HepG2 (cell line): ENCODE measurements around the gene MPP1. TPM values are rescaled to one million over a fixed set of nuclear protein-coding genes. Genes with fewer than 3 reads are reported as not detected.

Source experiments
- ATAC-seq: fragments of 200-7000 bp; cut with Tn5 transposase; 3 replicates; pipeline ENCODE4 v1.9.1; 2020; ENCODE audit warnings: mild to moderate bottlenecking, moderate library complexity
- BruUV-seq: library from RNA; stranded (reverse); fragments of 400-500 nt; replicated peaks from 2 replicates; lab custom pipeline; 2021; lab: Mats Ljungman, UMichigan
- CTCF ChIA-PET: fragments of 300-600 bp; formaldehyde crosslinking; extraction: SDS; loops from one replicate; lab custom pipeline; 2021; ENCODE audit warnings: low total read pairs, inconsistent platforms, low intra/inter-chr PET ratio; lab: Yijun Ruan, JAX
- POLR2A ChIA-PET: fragments of 350-600 bp; sonication (Branson Sonifier 250); formaldehyde crosslinking; loops from one replicate; lab custom pipeline; 2020; ENCODE audit warnings: antibody characterized with exemption, inconsistent platforms; lab: Yijun Ruan, JAX
- DNase-seq: peaks from one replicate; pipeline ENCODE4 v3.0.0-alpha.2; 2015; ENCODE audit warnings: low spot score
- FAIRE-seq: peaks from 3 replicates; lab custom pipeline; 2011; peaks lifted over from hg19 to GRCh38; lab: Jason Lieb, UNC
- H2AFZ ChIP-seq: one replicate; pipeline ENCODE4 v1.6.1; 2011; ENCODE audit warnings: low read length, inconsistent platforms
- H3K27ac ChIP-seq: fragments of 300-600 bp; 3 replicates; pipeline ENCODE4 v1.8.0; 2011; ENCODE audit warnings: mixed run types, mild to moderate bottlenecking, mixed read lengths, low read length, inconsistent platforms; ENCODE audit not compliant: insufficient read depth; ENCODE audit errors: extremely low read length
- H3K27me3 ChIP-seq, 2 experiments: fragments of 200-600 bp in 1 of 2; 2 replicates in 1 of 2; 3 replicates in 1 of 2; pipeline versions ENCODE4 v1.6.0 to v1.8.0; 2011; ENCODE audit warnings: low read length in 2 of 2, mild to moderate bottlenecking in 2 of 2, moderate library complexity in 2 of 2, inconsistent platforms in 1 of 2; ENCODE audit not compliant: insufficient read depth in 2 of 2, control insufficient read depth in 1 of 2
- H3K36me3 ChIP-seq, 2 experiments: fragments of 200-600 bp in 1 of 2; replicated peaks in 1 of 2; 2 replicates in 1 of 2; 3 replicates in 1 of 2; pipeline versions ENCODE4 v1.5.1 to v1.8.0; 2011; ENCODE audit warnings: low read length in 2 of 2, inconsistent platforms in 1 of 2; ENCODE audit not compliant: insufficient read depth in 2 of 2, control insufficient read depth in 1 of 2
- H3K4me1 ChIP-seq: 2 replicates; pipeline ENCODE4 v1.5.1; 2012; ENCODE audit warnings: low read length, inconsistent platforms; ENCODE audit not compliant: insufficient read depth
- H3K4me2 ChIP-seq: 2 replicates; pipeline ENCODE4 v1.6.0; 2011; ENCODE audit warnings: low read depth, low read length, inconsistent platforms
- H3K4me3 ChIP-seq, 3 experiments: fragments of 200-600 bp in 1 of 3; sonication (generic), shearing (Covaris generic) in 1 of 3; replicated peaks in 1 of 3; 2 replicates each; pipeline ENCODE4 v1.5.1; 2011 to 2016; ENCODE audit warnings: low read length in 3 of 3, inconsistent platforms in 2 of 3, low read depth in 2 of 3, mild to moderate bottlenecking in 2 of 3, control low read depth in 1 of 3, mixed read lengths in 1 of 3; ENCODE audit not compliant: insufficient read depth in 1 of 3
- H3K79me2 ChIP-seq: one replicate; pipeline ENCODE4 v1.6.1; 2011; ENCODE audit warnings: low read length, inconsistent platforms; ENCODE audit not compliant: insufficient read depth
- H3K9ac ChIP-seq: 2 replicates; pipeline ENCODE4 v1.6.0; 2011; ENCODE audit warnings: mild to moderate bottlenecking, low read depth, low read length, inconsistent platforms; ENCODE audit not compliant: insufficient read depth
- H3K9me3 ChIP-seq: 2 replicates; pipeline ENCODE4 v1.5.1; 2012; ENCODE audit warnings: mild to moderate bottlenecking, low read length
- H4K20me1 ChIP-seq: 2 replicates; pipeline ENCODE4 v1.6.0; 2011; ENCODE audit warnings: inconsistent platforms, mild to moderate bottlenecking, low read length, moderate library complexity; ENCODE audit not compliant: insufficient read depth
- ATF1 ChIP-seq: IDR thresholded peaks from 2 replicates; pipeline ENCODE4 v1.6.1; 2016; ENCODE audit warnings: mild to moderate bottlenecking, control low read depth
- RAD21 ChIP-seq: fragments of 450-650 bp; formaldehyde crosslinking; IDR thresholded peaks from 2 replicates; pipeline ENCODE4 v1.5.0; 2020; ENCODE audit warnings: mild to moderate bottlenecking
- RELA ChIP-seq: sonication (generic); formaldehyde crosslinking; IDR thresholded peaks from 2 replicates; pipeline ENCODE4 v1.4.0; 2020; ENCODE audit warnings: missing genetic modification reagents
- SALL2 ChIP-seq: sonication (generic); formaldehyde crosslinking; IDR thresholded peaks from 2 replicates; pipeline ENCODE4 v1.8.1; 2023; ENCODE audit warnings: mild to moderate bottlenecking, missing genetic modification reagents, inconsistent platforms
- SMC3 ChIP-seq: IDR thresholded peaks from 2 replicates; pipeline ENCODE4 v1.6.1; 2011; ENCODE audit warnings: low read length, improper control_type of control experiment
- STAG1 ChIP-seq: sonication (generic); formaldehyde crosslinking; IDR thresholded peaks from 2 replicates; pipeline ENCODE4 v1.4.0; 2020; ENCODE audit warnings: missing genetic modification reagents
- ZNF282 ChIP-seq: fragments of 450-650 bp; IDR thresholded peaks from 2 replicates; pipeline ENCODE4 v1.6.1; 2018; ENCODE audit not compliant: partially characterized antibody
- ZNF337 ChIP-seq: sonication (generic); formaldehyde crosslinking; IDR thresholded peaks from 2 replicates; pipeline ENCODE4 v1.5.1; 2020; ENCODE audit warnings: missing genetic modification reagents, low read depth, mild to moderate bottlenecking, borderline replicate concordance
- ZNF570 ChIP-seq: sonication (generic); formaldehyde crosslinking; IDR thresholded peaks from 2 replicates; pipeline ENCODE4 v1.4.0; 2020; ENCODE audit warnings: mild to moderate bottlenecking, missing genetic modification reagents, borderline replicate concordance
- WGBS: methylation state at CpG from one replicate; pipeline ENCODE4 v1.1.6; 2017; ENCODE audit warnings: low lambda C conversion rate; 5-methylcytosine and 5-hydroxymethylcytosine counted together
- in situ Hi-C: cut with HindIII; loops from 2 replicates; pipeline ENCODE4 v1.10.0; 2017; ENCODE audit warnings: low pct_unique_long_range_greater_than_20kb; ENCODE audit not compliant: extremely low pct_ligation_motif_present
- intact Hi-C: fragments of 100-400 bp; cut with micrococcal nuclease; formaldehyde crosslinking; loops from one replicate; pipeline ENCODE4 v1.10.0; 2022; ENCODE audit not compliant: unreplicated experiment
- polyA plus RNA-seq, 8 experiments: library from polyadenylated mRNA; depleted of rRNA in 3 of 8; stranded (reverse) in 7 of 8; unstranded in 1 of 8; fragments of >200 nt; fragmentation: Illumina TruSeq in 4 of 8; extraction: Trizol in 4 of 8; gene quantifications; 2 replicates each; pipeline versions ENCODE4 v1.2.1 to v1.2.3, GENCODE V29; 2011 to 2016; ENCODE audit warnings: low read depth in 4 of 8, missing spikeins in 1 of 8, mixed read lengths in 1 of 8; ENCODE audit not compliant: insufficient read depth in 1 of 8
- total RNA-seq, 5 experiments: library from RNA; depleted of rRNA; stranded (reverse); fragments of >200 nt; fragmentation: Illumina TruSeq; extraction: Trizol; gene quantifications; 2 replicates each; pipeline ENCODE4 v1.2.3, GENCODE V29; 2016; ENCODE audit warnings: low read depth in 1 of 5
- TF ChIP-seq, protein P1 (sequence below): sonication (generic); formaldehyde crosslinking; IDR thresholded peaks from 2 replicates; pipeline ENCODE4 v1.5.0; 2020; ENCODE audit warnings: mild to moderate bottlenecking, missing genetic modification reagents, moderate library complexity

MPP1 gene
- total and polyA plus RNA-seq, 2 of the 13 experiments (the other 11 are each of a cell fraction or from before 2014, with no cell fraction given): 7.8 to 8.1 TPM

DNA sequence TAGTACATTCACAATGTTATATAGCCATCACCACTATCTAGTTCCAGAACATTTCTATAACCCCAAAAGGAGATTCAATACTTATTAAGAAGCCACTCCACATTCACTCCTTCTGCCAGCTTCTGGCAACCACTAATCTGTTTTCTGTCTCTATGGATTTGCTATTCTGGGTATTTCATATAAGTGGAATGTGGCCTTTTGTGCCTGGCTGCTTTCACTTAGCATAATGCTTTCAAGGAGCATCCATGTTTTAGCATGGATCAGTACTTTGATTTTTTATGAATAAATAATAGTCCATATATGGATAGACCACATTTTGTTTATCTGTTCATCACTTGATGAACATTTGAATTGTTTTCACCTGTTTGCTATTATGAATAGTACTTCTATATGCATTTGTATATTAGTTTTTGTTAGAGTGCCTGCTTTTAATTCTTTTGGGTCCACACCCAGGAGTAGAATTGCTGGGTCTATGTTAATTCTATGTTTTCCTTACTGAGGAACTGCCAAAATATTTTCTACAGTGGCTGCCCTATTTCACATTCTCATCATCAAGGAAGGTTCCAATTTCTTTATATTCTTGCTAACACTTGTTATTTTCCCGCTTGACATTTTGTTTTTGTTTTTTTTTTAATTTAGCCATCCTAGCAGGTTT, 45.8 kb upstream of the MPP1 start:
- ChIA-PET CTCF (no interaction called here), POLR2A (no interaction called here)
- no peak overlapping the region for H2AFZ ChIP-seq
- H3K36me3 ChIP-seq: no peaks in the 10 kb centered on the region
- TF ChIP-seq SALL2 (CRISPR knock-in tag) (no peak), ATF1 (CRISPR knock-in tag) (no peak), RELA (no peak), ZNF337 (CRISPR knock-in tag) (no peak), ZNF570 (CRISPR knock-in tag) (no peak)
- no peaks in the 10 kb centered on the region for H4K20me1 ChIP-seq
- H3K9ac ChIP-seq: no peak overlapping the region
- no peak overlapping the region for H3K27ac ChIP-seq
- 0% methylated on average over 1 of the region's 1 CpG for WGBS
- in situ Hi-C loops: no loop called here
- H3K79me2 ChIP-seq: no peaks in the 10 kb centered on the region
- DNase-seq: no peak
- no peak for ATAC-seq
- no peaks in the 10 kb centered on the region for H3K4me1 ChIP-seq
- H3K4me2 ChIP-seq: no peak overlapping the region
- no peak for FAIRE-seq
- BruUV-seq: no TSS peak
- H3K4me3 ChIP-seq: no peak overlapping the region
- H3K27me3 ChIP-seq: no peaks in the 10 kb centered on the region
- intact Hi-C loops: no loop called here
- no peaks in the 10 kb centered on the region for H3K9me3 ChIP-seq

DNA sequence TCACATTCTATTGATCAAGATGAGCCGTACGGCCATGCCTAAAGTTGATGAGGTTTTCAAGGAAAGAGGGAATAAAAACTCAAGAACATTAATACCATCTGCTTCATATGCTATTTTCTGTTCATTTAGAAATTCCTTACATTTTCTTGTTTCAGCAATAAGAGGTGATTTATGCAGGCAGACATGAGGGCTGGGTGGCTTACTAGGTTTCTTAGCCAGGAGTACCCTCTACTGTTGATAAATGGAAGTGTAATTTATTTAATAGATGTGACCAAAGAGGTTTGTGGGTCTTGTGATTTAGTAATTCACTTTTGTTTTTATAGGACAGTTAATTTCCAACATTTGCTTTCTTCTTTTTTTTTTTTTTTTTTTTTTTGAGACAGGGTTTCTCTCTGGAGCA, 35.6 kb upstream of the MPP1 start:
- no peak overlapping the region for H3K9ac ChIP-seq
- TF ChIP-seq, protein P1, sequence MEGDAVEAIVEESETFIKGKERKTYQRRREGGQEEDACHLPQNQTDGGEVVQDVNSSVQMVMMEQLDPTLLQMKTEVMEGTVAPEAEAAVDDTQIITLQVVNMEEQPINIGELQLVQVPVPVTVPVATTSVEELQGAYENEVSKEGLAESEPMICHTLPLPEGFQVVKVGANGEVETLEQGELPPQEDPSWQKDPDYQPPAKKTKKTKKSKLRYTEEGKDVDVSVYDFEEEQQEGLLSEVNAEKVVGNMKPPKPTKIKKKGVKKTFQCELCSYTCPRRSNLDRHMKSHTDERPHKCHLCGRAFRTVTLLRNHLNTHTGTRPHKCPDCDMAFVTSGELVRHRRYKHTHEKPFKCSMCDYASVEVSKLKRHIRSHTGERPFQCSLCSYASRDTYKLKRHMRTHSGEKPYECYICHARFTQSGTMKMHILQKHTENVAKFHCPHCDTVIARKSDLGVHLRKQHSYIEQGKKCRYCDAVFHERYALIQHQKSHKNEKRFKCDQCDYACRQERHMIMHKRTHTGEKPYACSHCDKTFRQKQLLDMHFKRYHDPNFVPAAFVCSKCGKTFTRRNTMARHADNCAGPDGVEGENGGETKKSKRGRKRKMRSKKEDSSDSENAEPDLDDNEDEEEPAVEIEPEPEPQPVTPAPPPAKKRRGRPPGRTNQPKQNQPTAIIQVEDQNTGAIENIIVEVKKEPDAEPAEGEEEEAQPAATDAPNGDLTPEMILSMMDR (CRISPR knock-in tag): peak; percentile 61
- TF ChIP-seq SMC3 (peak; percentile 48; the same call in 1 of the 2 replicates), RAD21 (peak; percentile 41; the same call in 1 of the 2 replicates), STAG1 (CRISPR knock-in tag) (peak; percentile 70), ZNF282 (no peak)
- 55% methylated on average over 2 of the region's 2 CpGs for WGBS
- in situ Hi-C loops: loop anchor here (25.0 kb wide), 1 partner anchor 254 kb away; the partner anchor contains the start of gene CTAG1A
- CTCF ChIA-PET: no interaction called here
- H3K4me1 ChIP-seq: no peaks in the 10 kb centered on the region
- intact Hi-C loops: loop anchor here (2.0 kb wide), 1 partner anchor 92 kb away; no protein-coding TSS in a partner anchor
- POLR2A ChIA-PET: no interaction called here
- no peaks in the 10 kb centered on the region for H3K27me3 ChIP-seq
- BruUV-seq: no TSS peak
- no peak overlapping the region for H3K27ac ChIP-seq
- no peaks in the 10 kb centered on the region for H3K79me2 ChIP-seq
- FAIRE-seq (peak; percentile 23), ATAC-seq (no peak), DNase-seq (peak; percentile 16)
- H2AFZ ChIP-seq: no peak overlapping the region
- H3K4me2 ChIP-seq: no peak overlapping the region
- no peaks in the 10 kb centered on the region for H4K20me1 ChIP-seq
- no peaks in the 10 kb centered on the region for H3K9me3 ChIP-seq
- no peak overlapping the region for H3K4me3 ChIP-seq
- H3K36me3 ChIP-seq: no peaks in the 10 kb centered on the region
